ENCODE data around the gene FAM78B.

The FAM78B gene

GRCh38 chr1:166164995-166165660 lies 1.7 kb downstream of the FAM78B start:
- peak; percentile 51 for DNase-seq (ENCODE audit: low spot score)

GRCh38 chr1:166164646-166164994 lies 2.2 kb downstream of the FAM78B start:
- DNase-seq (ENCODE audit: low spot score), result no peak

- DNase-seq (ENCODE audit: low spot score), result no peak
Observed at GRCh38 chr1:166159656-166160055, 7.1 kb downstream of the FAM78B start.

- no peak for DNase-seq (ENCODE audit: low spot score)
Observed at GRCh38 chr1:166156674-166157073, 10.1 kb downstream of the FAM78B start.

GRCh38 chr1:166155108-166155507 lies 11.7 kb downstream of the FAM78B start:
- no peak for DNase-seq (ENCODE audit: low spot score)

GRCh38 chr1:166153525-166154314 lies 13.1 kb downstream of the FAM78B start:
- no peak for DNase-seq (ENCODE audit: low spot score)

GRCh38 chr1:166152978-166153377 lies 13.8 kb downstream of the FAM78B start:
- no peak for DNase-seq (ENCODE audit: low spot score)

- no peak for DNase-seq (ENCODE audit: low spot score)
Observed at GRCh38 chr1:166151804-166152203, 15.0 kb downstream of the FAM78B start.

- peak; percentile 84 for DNase-seq (ENCODE audit: low spot score)
Observed at GRCh38 chr1:166145499-166145898, 21.3 kb downstream of the FAM78B start.

- no peak for DNase-seq (ENCODE audit: low spot score)
Observed at GRCh38 chr1:166141969-166142368, 24.8 kb downstream of the FAM78B start.

GRCh38 chr1:166140251-166140650 lies 26.6 kb downstream of the FAM78B start:
- DNase-seq (ENCODE audit: low spot score), result no peak

- no peak for DNase-seq (ENCODE audit: low spot score)
Observed at GRCh38 chr1:166139735-166140134, 27.1 kb downstream of the FAM78B start.

- DNase-seq (ENCODE audit: low spot score), result no peak
Observed at GRCh38 chr1:166136699-166137401, 30.0 kb downstream of the FAM78B start.

GRCh38 chr1:166136222-166136621 lies 30.6 kb downstream of the FAM78B start:
- DNase-seq (ENCODE audit: low spot score), result no peak

GRCh38 chr1:166133857-166134256 lies 32.9 kb downstream of the FAM78B start:
- DNase-seq (ENCODE audit: low spot score), result no peak

GRCh38 chr1:166133276-166133841 lies 33.4 kb downstream of the FAM78B start:
- peak; percentile 40 for DNase-seq (ENCODE audit: low spot score)

GRCh38 chr1:166132496-166132895 lies 34.3 kb downstream of the FAM78B start:
- no peak for DNase-seq (ENCODE audit: low spot score)

- no peak for DNase-seq (ENCODE audit: low spot score)
Observed at GRCh38 chr1:166129006-166129405, 37.8 kb downstream of the FAM78B start.

- no peak for DNase-seq (ENCODE audit: low spot score)
Observed at GRCh38 chr1:166128195-166128594, 38.6 kb downstream of the FAM78B start.

- no peak for DNase-seq (ENCODE audit: low spot score)
Observed at GRCh38 chr1:166127003-166127402, 39.8 kb downstream of the FAM78B start.

- no peak for DNase-seq (ENCODE audit: low spot score)
Observed at GRCh38 chr1:166122873-166123466, 43.8 kb downstream of the FAM78B start.

GRCh38 chr1:166121010-166121409 lies 45.8 kb downstream of the FAM78B start:
- no peak for DNase-seq (ENCODE audit: low spot score)

Data from kidney tubule cell (primary cell).